ENCODE measurements around the gene NAGA. TPM values are rescaled to one million over a fixed set of nuclear protein-coding genes. Genes with fewer than 3 reads are reported as not detected.

Gene NAGA
- total RNA-seq, 2 experiments from 2014 or later: 14.4 to 16.9 TPM

GRCh38 chr22:42018224-42018623 is 52.4 kb downstream of the NAGA start:
- no peak for DNase-seq (ENCODE audit: low spot score)
- Histone ChIP-seq H3K9me3 (ENCODE audit: low read length) (no peaks in the 10 kb centered on the region), H3K4me2 (ENCODE audit: low read length) (no peak overlapping the region), H3K4me1 (ENCODE audit: insufficient read depth, low read length, poor library complexity, severe bottlenecking) (peaks cover 7% of the 10 kb centered on the region), H3K4me3 (ENCODE audit: low read depth, low read length, poor library complexity, severe bottlenecking) (no peak overlapping the region), H3K27ac (ENCODE audit: low read depth, low read length, poor library complexity, severe bottlenecking) (no peak overlapping the region), H4K20me1 (ENCODE audit: insufficient read depth, low read length) (no peaks in the 10 kb centered on the region), H3K79me2 (ENCODE audit: insufficient read depth, low read depth, low read length) (no peaks in the 10 kb centered on the region), H3K36me3 (ENCODE audit: insufficient read depth, low read length) (no peaks in the 10 kb centered on the region), H3K9me2 (ENCODE audit: insufficient read depth, low read length) (no peaks in the 10 kb centered on the region), H2AFZ (ENCODE audit: low read length) (no peak overlapping the region)
- ChIA-PET POLR2A (no interaction called here), CTCF (ENCODE audit: unreplicated experiment) (interaction anchor here (0.6 kb wide), 1 partner anchor 47 kb away, joined by 5 read pairs; no protein-coding TSS in a partner anchor)
- no TSS peak for BruUV-seq (replicated peaks)
- TF ChIP-seq EZH2phosphoT487 (IDR thresholded peaks at IDR 0.05; ENCODE audit: borderline replicate concordance, low read depth, low read length) (no peak), CTCF (conservative IDR thresholded peaks at IDR 0.05; ENCODE audit: low read length) (no peak)
- intact Hi-C loops (cut with micrococcal nuclease; ENCODE audit: unreplicated experiment): no loop called here

- Histone ChIP-seq H3K79me2 (ENCODE audit: insufficient read depth, low read depth, low read length) (no peaks in the 10 kb centered on the region), H3K27ac (ENCODE audit: low read depth, low read length, poor library complexity, severe bottlenecking) (no peak overlapping the region), H3K4me3 (ENCODE audit: low read depth, low read length, poor library complexity, severe bottlenecking) (no peak overlapping the region), H3K9me3 (ENCODE audit: low read length) (0 out of 2 replicates have a peak, but pooled peaks cover 1% of the 10 kb centered on the region), H3K4me1 (ENCODE audit: insufficient read depth, low read length, poor library complexity, severe bottlenecking) (no peaks in the 10 kb centered on the region), H4K20me1 (ENCODE audit: insufficient read depth, low read length) (no peaks in the 10 kb centered on the region), H3K4me2 (ENCODE audit: low read length) (no peak overlapping the region), H3K36me3 (ENCODE audit: insufficient read depth, low read length) (no peaks in the 10 kb centered on the region), H2AFZ (ENCODE audit: low read length) (no peak overlapping the region), H3K9me2 (ENCODE audit: insufficient read depth, low read length) (no peaks in the 10 kb centered on the region)
- BruUV-seq (replicated peaks): no TSS peak
- ChIA-PET POLR2A (interaction anchor here (0.5 kb wide), 1 partner anchor 177 kb away, joined by 3 read pairs; no protein-coding TSS in a partner anchor), CTCF (ENCODE audit: unreplicated experiment) (no interaction called here)
- intact Hi-C loops (cut with micrococcal nuclease; ENCODE audit: unreplicated experiment): no loop called here
- no peak for DNase-seq (ENCODE audit: low spot score)
- no peak for TF ChIP-seq EZH2phosphoT487 (IDR thresholded peaks at IDR 0.05; ENCODE audit: borderline replicate concordance, low read depth, low read length)
- no peak for TF ChIP-seq CTCF (conservative IDR thresholded peaks at IDR 0.05; ENCODE audit: low read length)
Measured at GRCh38 chr22:42016111-42016510, 54.5 kb downstream of the NAGA start.

GRCh38 chr22:42013385-42013784 is 57.2 kb downstream of the NAGA start:
- ChIA-PET POLR2A (interaction anchor here (0.5 to 0.6 kb wide), 2 partner anchors 21 to 26 kb away, joined by 3 read pairs; no protein-coding TSS in a partner anchor), CTCF (ENCODE audit: unreplicated experiment) (no interaction called here)
- intact Hi-C loops (cut with micrococcal nuclease; ENCODE audit: unreplicated experiment): no loop called here
- Histone ChIP-seq H3K4me2 (ENCODE audit: low read length) (no peak overlapping the region), H2AFZ (ENCODE audit: low read length) (no peak overlapping the region), H3K9me2 (ENCODE audit: insufficient read depth, low read length) (no peaks in the 10 kb centered on the region), H4K20me1 (ENCODE audit: insufficient read depth, low read length) (no peaks in the 10 kb centered on the region), H3K4me1 (ENCODE audit: insufficient read depth, low read length, poor library complexity, severe bottlenecking) (no peaks in the 10 kb centered on the region), H3K27ac (ENCODE audit: low read depth, low read length, poor library complexity, severe bottlenecking) (no peak overlapping the region), H3K4me3 (ENCODE audit: low read depth, low read length, poor library complexity, severe bottlenecking) (no peak overlapping the region), H3K9me3 (ENCODE audit: low read length) (peaks cover 20% of the 10 kb centered on the region), H3K36me3 (ENCODE audit: insufficient read depth, low read length) (no peaks in the 10 kb centered on the region), H3K79me2 (ENCODE audit: insufficient read depth, low read depth, low read length) (no peaks in the 10 kb centered on the region)
- no TSS peak for BruUV-seq (replicated peaks)
- DNase-seq (ENCODE audit: low spot score): no peak
- TF ChIP-seq CTCF (conservative IDR thresholded peaks at IDR 0.05; ENCODE audit: low read length): no peak
- TF ChIP-seq EZH2phosphoT487 (IDR thresholded peaks at IDR 0.05; ENCODE audit: borderline replicate concordance, low read depth, low read length): no peak
